Fibroblast of lung (primary cell): ENCODE data around the gene PIGM. TPM values are rescaled to one million over a fixed set of nuclear protein-coding genes. Genes with fewer than 3 reads are reported as not detected.
A peak's percentile ranks its signal among the peaks of the same experiment; 100 is the strongest.

Experiments
- DNase-seq, 2 donors: peaks; one replicate each; pipeline versions ENCODE4 v3.0.0 to v3.0.0-alpha.2; 2010; ENCODE audit warnings: low read depth in 2 of 2
- H2AFZ ChIP-seq: 2 replicates; pipeline ENCODE4 v1.5.1; 2012; ENCODE audit warnings: low read length, control low read depth, inconsistent platforms
- H3K27ac ChIP-seq: 2 replicates; pipeline ENCODE4 v1.5.1; 2011; ENCODE audit warnings: low read length, control low read depth; ENCODE audit not compliant: insufficient read depth
- H3K27me3 ChIP-seq: 2 replicates; pipeline ENCODE4 v1.5.1; 2011; ENCODE audit warnings: mild to moderate bottlenecking, low read length; ENCODE audit not compliant: control insufficient read depth, insufficient read depth
- H3K36me3 ChIP-seq: 2 replicates; pipeline ENCODE4 v1.5.1; 2011; ENCODE audit warnings: low read length; ENCODE audit not compliant: control insufficient read depth, insufficient read depth
- H3K4me1 ChIP-seq: 2 replicates; pipeline ENCODE4 v1.5.1; 2011; ENCODE audit warnings: low read length; ENCODE audit not compliant: control insufficient read depth, insufficient read depth; ENCODE audit errors: extremely low read depth
- H3K4me2 ChIP-seq: 2 replicates; pipeline ENCODE4 v1.5.1; 2011; ENCODE audit warnings: low read length, control low read depth; ENCODE audit not compliant: insufficient read depth; ENCODE audit errors: extremely low read depth
- H3K4me3 ChIP-seq, 4 experiments: fragments of 200-600 bp in 1 of 4; sonication (generic) in 1 of 4; replicated peaks in 1 of 4; 2 replicates each; pipeline ENCODE4 v1.5.1; 2011 to 2016; ENCODE audit warnings: low read length in 4 of 4, low read depth in 3 of 4, mild to moderate bottlenecking in 3 of 4, control low read depth in 2 of 4, inconsistent platforms in 1 of 4, mixed read lengths in 1 of 4; ENCODE audit not compliant: insufficient read depth in 1 of 4; ENCODE audit errors: control extremely low read depth in 1 of 4
- H3K79me2 ChIP-seq: 2 replicates; pipeline ENCODE4 v1.5.1; 2012; ENCODE audit warnings: mild to moderate bottlenecking, low read length, inconsistent platforms; ENCODE audit not compliant: control insufficient read depth, insufficient read depth
- H3K9ac ChIP-seq: 2 replicates; pipeline ENCODE4 v1.5.1; 2011; ENCODE audit warnings: mild to moderate bottlenecking, low read length, control low read depth; ENCODE audit not compliant: insufficient read depth
- H3K9me3 ChIP-seq: 2 replicates; pipeline ENCODE4 v1.5.1; 2012; ENCODE audit warnings: low read depth, low read length; ENCODE audit not compliant: control insufficient read depth, insufficient read depth
- H4K20me1 ChIP-seq: 2 replicates; pipeline ENCODE4 v1.5.1; 2011; ENCODE audit warnings: low read length; ENCODE audit not compliant: control insufficient read depth, insufficient read depth; ENCODE audit errors: extremely low read depth
- EZH2 ChIP-seq: IDR thresholded peaks from 2 replicates; pipeline ENCODE4 v1.5.1; 2012; ENCODE audit warnings: low read length, control low read depth, mild to moderate bottlenecking; ENCODE audit errors: missing control alignments
- polyA plus RNA-seq, 2 donors: library from polyadenylated mRNA; depleted of rRNA in 1 of 2; stranded (reverse) in 1 of 2; unstranded in 1 of 2; fragments of >200 nt; gene quantifications; 2 replicates each; pipeline ENCODE4 v1.2.1, GENCODE V29; 2011 to 2012; ENCODE audit warnings: missing spikeins in 1 of 2
- total RNA-seq: library from RNA; depleted of rRNA; stranded (reverse); fragments of >200 nt; gene quantifications from 2 replicates; pipeline ENCODE4 v1.2.1, GENCODE V29; 2014
- TF ChIP-seq, protein P1 (sequence below), 2 donors: IDR thresholded peaks in 1 of 2; conservative IDR thresholded peaks in 1 of 2; 1 replicate in 1 of 2; 2 replicates in 1 of 2; pipeline ENCODE4 v1.5.1; 2011 to 2012; ENCODE audit warnings: low read length in 2 of 2, control low read depth in 1 of 2, inconsistent platforms in 1 of 2, low read depth in 1 of 2, mild to moderate bottlenecking in 1 of 2

PIGM gene
- total and polyA plus RNA-seq, 2 donors (not counting 1 experiment from before 2014, with no cell fraction given): 4.5 to 6.7 TPM

- TF ChIP-seq, protein P1, sequence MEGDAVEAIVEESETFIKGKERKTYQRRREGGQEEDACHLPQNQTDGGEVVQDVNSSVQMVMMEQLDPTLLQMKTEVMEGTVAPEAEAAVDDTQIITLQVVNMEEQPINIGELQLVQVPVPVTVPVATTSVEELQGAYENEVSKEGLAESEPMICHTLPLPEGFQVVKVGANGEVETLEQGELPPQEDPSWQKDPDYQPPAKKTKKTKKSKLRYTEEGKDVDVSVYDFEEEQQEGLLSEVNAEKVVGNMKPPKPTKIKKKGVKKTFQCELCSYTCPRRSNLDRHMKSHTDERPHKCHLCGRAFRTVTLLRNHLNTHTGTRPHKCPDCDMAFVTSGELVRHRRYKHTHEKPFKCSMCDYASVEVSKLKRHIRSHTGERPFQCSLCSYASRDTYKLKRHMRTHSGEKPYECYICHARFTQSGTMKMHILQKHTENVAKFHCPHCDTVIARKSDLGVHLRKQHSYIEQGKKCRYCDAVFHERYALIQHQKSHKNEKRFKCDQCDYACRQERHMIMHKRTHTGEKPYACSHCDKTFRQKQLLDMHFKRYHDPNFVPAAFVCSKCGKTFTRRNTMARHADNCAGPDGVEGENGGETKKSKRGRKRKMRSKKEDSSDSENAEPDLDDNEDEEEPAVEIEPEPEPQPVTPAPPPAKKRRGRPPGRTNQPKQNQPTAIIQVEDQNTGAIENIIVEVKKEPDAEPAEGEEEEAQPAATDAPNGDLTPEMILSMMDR (conservative IDR thresholded peaks at IDR 0.05 in 1 of 2, IDR thresholded peaks at IDR 0.05 in 1 of 2; ENCODE audit: low read depth in 1 of 2, low read length in 2 of 2): no peak
- TF ChIP-seq EZH2: no peak
- DNase-seq: no peak
- Histone ChIP-seq H3K27me3 (no peaks in the 10 kb centered on the region), H3K4me3 (no peak overlapping the region), H3K4me1 (no peaks in the 10 kb centered on the region), H2AFZ (no peak overlapping the region), H3K79me2 (no peaks in the 10 kb centered on the region), H3K36me3 (no peaks in the 10 kb centered on the region), H4K20me1 (no peaks in the 10 kb centered on the region), H3K9ac (no peak overlapping the region), H3K9me3 (no peaks in the 10 kb centered on the region), H3K4me2 (no peak overlapping the region), H3K27ac (no peak overlapping the region)
Measured at GRCh38 chr1:159992161-159992560, 39.6 kb downstream of the PIGM start.

- no peak overlapping the region for H3K4me2 ChIP-seq
- DNase-seq: peak in 1 of 2 donors; percentile 10
- H3K4me3 ChIP-seq: no peak overlapping the region
- no peak overlapping the region for H3K9ac ChIP-seq
- H3K79me2 ChIP-seq: no peaks in the 10 kb centered on the region
- H3K9me3 ChIP-seq: no peaks in the 10 kb centered on the region
- H2AFZ ChIP-seq: peak overlapping the region; percentile 47
- no peaks in the 10 kb centered on the region for H3K27me3 ChIP-seq
- H3K36me3 ChIP-seq: no peaks in the 10 kb centered on the region
- H3K27ac ChIP-seq: no peak overlapping the region
- H4K20me1 ChIP-seq: no peaks in the 10 kb centered on the region
- H3K4me1 ChIP-seq: no peaks in the 10 kb centered on the region
- no peak for TF ChIP-seq EZH2
- TF ChIP-seq, protein P1 (conservative IDR thresholded peaks at IDR 0.05 in 1 of 2, IDR thresholded peaks at IDR 0.05 in 1 of 2; ENCODE audit: low read depth in 1 of 2, low read length in 2 of 2): no peak
Measured at GRCh38 chr1:159991513-159991912, 40.3 kb downstream of the PIGM start.

GRCh38 chr1:159990005-159990404 is 41.8 kb downstream of the PIGM start:
- Histone ChIP-seq H4K20me1 (no peaks in the 10 kb centered on the region), H3K9ac (no peak overlapping the region), H3K79me2 (no peaks in the 10 kb centered on the region), H3K27me3 (no peaks in the 10 kb centered on the region), H3K4me3 (no peak overlapping the region), H3K9me3 (no peaks in the 10 kb centered on the region), H3K27ac (no peak overlapping the region), H3K36me3 (no peaks in the 10 kb centered on the region), H3K4me1 (no peaks in the 10 kb centered on the region), H3K4me2 (no peak overlapping the region), H2AFZ (no peak overlapping the region)
- no peak for DNase-seq
- TF ChIP-seq EZH2: no peak
- TF ChIP-seq, protein P1 (conservative IDR thresholded peaks at IDR 0.05 in 1 of 2, IDR thresholded peaks at IDR 0.05 in 1 of 2; ENCODE audit: low read depth in 1 of 2, low read length in 2 of 2): no peak
